Measurements from ENCODE around the gene KRT82.

The KRT82 gene

GRCh38 chr12:52383331-52383730, 22.8 kb downstream of the KRT82 start:
- DNase-seq (ENCODE audit: low read depth in 2 of 2), result no peak

- DNase-seq (ENCODE audit: low read depth in 2 of 2), result no peak
These were observed 23.3 kb downstream of the KRT82 start for GRCh38 chr12:52382854-52383253.

- no peak for DNase-seq (ENCODE audit: low read depth in 2 of 2)
These were observed 24.9 kb downstream of the KRT82 start for GRCh38 chr12:52381206-52381605.

GRCh38 chr12:52380271-52380694, 25.9 kb downstream of the KRT82 start:
- no peak for DNase-seq (ENCODE audit: low read depth in 2 of 2)

- no peak for DNase-seq (ENCODE audit: low read depth in 2 of 2)
These were observed 26.6 kb downstream of the KRT82 start for GRCh38 chr12:52379536-52379935.

- DNase-seq (ENCODE audit: low read depth in 2 of 2), result no peak
These were observed 28.0 kb downstream of the KRT82 start for GRCh38 chr12:52378091-52378490.

GRCh38 chr12:52377266-52377665, 28.9 kb downstream of the KRT82 start:
- no peak for DNase-seq (ENCODE audit: low read depth in 2 of 2)

- peak in 1 of 2 donors; percentile 8 for DNase-seq (ENCODE audit: low read depth in 2 of 2)
These were observed 33.6 kb downstream of the KRT82 start for GRCh38 chr12:52372216-52373154.

GRCh38 chr12:52371716-52372115, 34.4 kb downstream of the KRT82 start:
- DNase-seq (ENCODE audit: low read depth in 2 of 2), result no peak

- no peak for DNase-seq (ENCODE audit: low read depth in 2 of 2)
These were observed 35.1 kb downstream of the KRT82 start for GRCh38 chr12:52370926-52371608.

- DNase-seq (ENCODE audit: low read depth in 2 of 2), result no peak
These were observed 36.3 kb downstream of the KRT82 start for GRCh38 chr12:52369809-52370208.

- DNase-seq (ENCODE audit: low read depth in 2 of 2), result no peak
These were observed 36.9 kb downstream of the KRT82 start for GRCh38 chr12:52369211-52369610.

GRCh38 chr12:52368508-52368907, 37.6 kb downstream of the KRT82 start:
- no peak for DNase-seq (ENCODE audit: low read depth in 2 of 2)

- DNase-seq (ENCODE audit: low read depth in 2 of 2), result no peak
These were observed 38.3 kb downstream of the KRT82 start for GRCh38 chr12:52367876-52368275.

- no peak for DNase-seq (ENCODE audit: low read depth in 2 of 2)
These were observed 39.2 kb downstream of the KRT82 start, which contains the start of gene KRT85 for GRCh38 chr12:52366738-52367485. Gene KRT85, minus strand, starts transcription at chr12:52367481. Its CDS starts 76 bp downstream, at chr12:52367405.

- DNase-seq (ENCODE audit: low read depth in 2 of 2), result no peak
These were observed 41.1 kb downstream of the KRT82 start for GRCh38 chr12:52364901-52365489.

- no peak for DNase-seq (ENCODE audit: low read depth in 2 of 2)
These were observed 42.1 kb downstream of the KRT82 start for GRCh38 chr12:52364061-52364460.

GRCh38 chr12:52363111-52363679, 42.9 kb downstream of the KRT82 start:
- no peak for DNase-seq (ENCODE audit: low read depth in 2 of 2)

- no peak for DNase-seq (ENCODE audit: low read depth in 2 of 2)
These were observed 43.9 kb downstream of the KRT82 start for GRCh38 chr12:52362118-52362726.

- DNase-seq (ENCODE audit: low read depth in 2 of 2), result no peak
These were observed 44.6 kb downstream of the KRT82 start for GRCh38 chr12:52361553-52361952.
